HEK293T (cell line): Measurements from ENCODE around the gene SIGLEC14.
"Not testable (repeated sequence)": the region's sequence is repeated elsewhere in the genome, so short reads cannot be mapped to it uniquely, and the experiment has no call there.

Source experiments
- ARNT ChIP-seq: fragments of 450-650 bp; IDR thresholded peaks from 2 replicates; pipeline ENCODE4 v1.6.1; 2017; ENCODE audit warnings: mild to moderate bottlenecking
- BHLHE40 ChIP-seq: fragments of 450-650 bp; IDR thresholded peaks from 2 replicates; pipeline ENCODE4 v1.6.1; 2016; ENCODE audit warnings: mild to moderate bottlenecking, moderate library complexity, borderline replicate concordance
- ELF4 ChIP-seq: fragments of 450-650 bp; IDR thresholded peaks from 2 replicates; pipeline ENCODE4 v1.6.1; 2017; ENCODE audit warnings: antibody characterized with exemption
- FOXA1 ChIP-seq: fragments of 450-650 bp; IDR thresholded peaks from 2 replicates; pipeline ENCODE4 v1.6.1; 2016; ENCODE audit warnings: mild to moderate bottlenecking
- FOXM1 ChIP-seq: fragments of 450-650 bp; IDR thresholded peaks from 2 replicates; pipeline ENCODE4 v1.6.1; 2017; ENCODE audit warnings: mild to moderate bottlenecking, borderline replicate concordance
- HDGF ChIP-seq: fragments of 450-650 bp; IDR thresholded peaks from 2 replicates; pipeline ENCODE4 v1.6.1; 2017; ENCODE audit warnings: antibody characterized with exemption, borderline replicate concordance
- NFRKB ChIP-seq: fragments of 450-650 bp; IDR thresholded peaks from 2 replicates; pipeline ENCODE4 v1.6.1; 2016; ENCODE audit warnings: mild to moderate bottlenecking, moderate library complexity
- SUZ12 ChIP-seq: fragments of 450-650 bp; IDR thresholded peaks from 2 replicates; pipeline ENCODE4 v1.6.1; 2016; ENCODE audit warnings: mild to moderate bottlenecking
- ZNF384 ChIP-seq: fragments of 450-650 bp; IDR thresholded peaks from 2 replicates; pipeline ENCODE4 v1.6.1; 2016

GRCh38 chr19:51675911-51676565 lies 29.4 kb upstream of the SIGLEC14 start:
- TF ChIP-seq ZNF384, ARNT, FOXM1, ELF4, FOXA1, HDGF, BHLHE40, NFRKB, SUZ12: not testable (repeated sequence)
